Keratinocyte (primary cell): ENCODE results near the gene COL13A1. TPM values are rescaled to one million over a fixed set of nuclear protein-coding genes. Genes with fewer than 3 reads are reported as not detected.

Experiments
- DNase-seq: peaks from one replicate; pipeline ENCODE4 v3.0.0-alpha.2; 2011; ENCODE audit warnings: low read depth, missing footprints, low spot score
- FAIRE-seq: peaks from 2 replicates; lab custom pipeline; 2011; peaks lifted over from hg19 to GRCh38; lab: Jason Lieb, UNC
- H2AFZ ChIP-seq: 2 replicates; pipeline ENCODE4 v1.6.0; 2012; ENCODE audit warnings: low read length, control low read depth, inconsistent platforms; ENCODE audit not compliant: control insufficient read depth
- H3K27ac ChIP-seq: 2 replicates; pipeline ENCODE4 v1.5.1; 2011; ENCODE audit warnings: low read length; ENCODE audit not compliant: control insufficient read depth, insufficient read depth
- H3K27me3 ChIP-seq: 3 replicates; pipeline ENCODE4 v1.6.0; 2011; ENCODE audit warnings: low read length; ENCODE audit not compliant: control insufficient read depth, insufficient read depth; ENCODE audit errors: extremely low read depth
- H3K36me3 ChIP-seq, 2 experiments: 2 replicates in 1 of 2; 3 replicates in 1 of 2; pipeline ENCODE4 v1.5.1; 2011; ENCODE audit warnings: low read length in 2 of 2, mild to moderate bottlenecking in 1 of 2; ENCODE audit not compliant: control insufficient read depth in 2 of 2, insufficient read depth in 2 of 2; ENCODE audit errors: extremely low read depth in 1 of 2
- H3K4me1 ChIP-seq: 3 replicates; pipeline ENCODE4 v1.5.1; 2011; ENCODE audit warnings: low read length; ENCODE audit not compliant: control insufficient read depth, insufficient read depth; ENCODE audit errors: extremely low read depth
- H3K4me2 ChIP-seq: 3 replicates; pipeline ENCODE4 v1.6.0; 2011; ENCODE audit warnings: low read depth, low read length; ENCODE audit not compliant: control insufficient read depth, insufficient read depth; ENCODE audit errors: extremely low read depth
- H3K4me3 ChIP-seq, 3 experiments: fragments of 200-600 bp in 1 of 3; sonication (generic) in 1 of 3; 2 replicates in 2 of 3; 3 replicates in 1 of 3; pipeline ENCODE4 v1.5.1; 2011 to 2016; ENCODE audit warnings: low read length in 3 of 3, mild to moderate bottlenecking in 3 of 3, control low read depth in 2 of 3, inconsistent platforms in 1 of 3, low read depth in 1 of 3, mixed read lengths in 1 of 3, mixed run types in 1 of 3, moderate library complexity in 1 of 3; ENCODE audit not compliant: control insufficient read depth in 2 of 3, insufficient read depth in 2 of 3; ENCODE audit errors: extremely low read depth in 1 of 3
- H3K79me2 ChIP-seq: 2 replicates; pipeline ENCODE4 v1.6.0; 2012; ENCODE audit warnings: low read length; ENCODE audit not compliant: control insufficient read depth, insufficient read depth
- H3K9ac ChIP-seq: 3 replicates; pipeline ENCODE4 v1.6.0; 2011; ENCODE audit warnings: low read length; ENCODE audit not compliant: control insufficient read depth, insufficient read depth; ENCODE audit errors: extremely low read depth
- H3K9me1 ChIP-seq: 3 replicates; pipeline ENCODE4 v1.6.0; 2011; ENCODE audit warnings: low read length; ENCODE audit not compliant: control insufficient read depth, insufficient read depth; ENCODE audit errors: extremely low read depth
- H3K9me3 ChIP-seq: 2 replicates; pipeline ENCODE4 v1.5.1; 2012; ENCODE audit warnings: low read depth, low read length; ENCODE audit not compliant: control insufficient read depth
- H4K20me1 ChIP-seq: 3 replicates; pipeline ENCODE4 v1.6.0; 2011; ENCODE audit warnings: low read length; ENCODE audit not compliant: control insufficient read depth, insufficient read depth; ENCODE audit errors: extremely low read depth
- EZH2 ChIP-seq: IDR thresholded peaks from one replicate; pipeline ENCODE4 v1.6.1; 2012; ENCODE audit warnings: inconsistent platforms, mild to moderate bottlenecking, low read length, moderate library complexity
- dilution Hi-C: fragments of 300-500 bp; cut with MboI; formaldehyde crosslinking; loops from one replicate; pipeline ENCODE4 v1.7.0; 2020; ENCODE audit warnings: low sequenced_read_pairs; ENCODE audit not compliant: extremely low pct_ligation_motif_present
- polyA plus RNA-seq, 5 experiments: library from polyadenylated mRNA; depleted of rRNA in 3 of 5; stranded (reverse) in 3 of 5; stranded (forward) in 1 of 5; unstranded in 1 of 5; fragments of >200 nt; gene quantifications; 1 replicate in 1 of 5; 2 replicates in 3 of 5; 3 replicates in 1 of 5; pipeline versions ENCODE4 v1.2.1 to v1.2.3, GENCODE V29; 2011 to 2012; ENCODE audit warnings: missing spikeins in 2 of 5, low read depth in 1 of 5, low replicate concordance in 1 of 5
- TF ChIP-seq, protein P1 (sequence below), 3 experiments: IDR thresholded peaks in 1 of 3; conservative IDR thresholded peaks in 1 of 3; optimal IDR thresholded peaks in 1 of 3; 2 replicates in 2 of 3; 3 replicates in 1 of 3; pipeline versions ENCODE3 to v1.5.1; 2011; ENCODE audit warnings: low read length in 3 of 3, mild to moderate bottlenecking in 3 of 3, moderate library complexity in 2 of 3, control low read depth in 1 of 3, inconsistent platforms in 1 of 3; ENCODE audit not compliant: insufficient read depth in 2 of 3; ENCODE audit errors: extremely low read depth in 1 of 3

The COL13A1 gene
- polyA plus RNA-seq, 1 donor (not counting 4 experiments of a cell fraction or from before 2014, with no cell fraction given): 1.5 TPM

DNA sequence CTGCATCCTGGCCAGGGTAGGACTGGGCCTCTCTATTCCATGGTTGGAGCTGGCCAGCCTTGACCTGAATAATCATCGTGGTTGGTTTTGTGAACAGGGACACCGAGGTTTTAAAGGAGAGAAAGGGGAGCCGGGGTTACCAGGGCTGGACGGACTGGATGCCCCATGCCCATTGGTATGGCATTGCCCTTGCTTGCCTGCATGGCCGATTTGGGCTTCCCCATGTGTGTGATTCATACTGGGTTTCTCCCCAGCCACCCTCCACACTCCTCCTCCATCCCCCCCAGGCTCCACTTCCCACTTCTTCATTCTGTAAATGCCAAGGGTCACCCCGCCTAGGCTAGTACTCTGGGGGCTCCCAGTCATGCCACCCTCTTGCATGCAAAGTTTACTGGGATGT lies 152.1 kb downstream of the COL13A1 start:
- Histone ChIP-seq H3K79me2 (no peaks in the 10 kb centered on the region), H3K27ac (no peak overlapping the region), H3K36me3 (no peaks in the 10 kb centered on the region), H3K27me3 (no peaks in the 10 kb centered on the region), H2AFZ (no peak overlapping the region), H3K9ac (no peak overlapping the region), H3K9me3 (no peaks in the 10 kb centered on the region), H3K4me1 (peaks cover 9% of the 10 kb centered on the region), H4K20me1 (no peaks in the 10 kb centered on the region), H3K4me2 (no peak overlapping the region), H3K4me3 (no peak overlapping the region), H3K9me1 (no peaks in the 10 kb centered on the region)
- no peak for FAIRE-seq
- DNase-seq: no peak
- dilution Hi-C loops: no loop called here
- TF ChIP-seq, protein P1, sequence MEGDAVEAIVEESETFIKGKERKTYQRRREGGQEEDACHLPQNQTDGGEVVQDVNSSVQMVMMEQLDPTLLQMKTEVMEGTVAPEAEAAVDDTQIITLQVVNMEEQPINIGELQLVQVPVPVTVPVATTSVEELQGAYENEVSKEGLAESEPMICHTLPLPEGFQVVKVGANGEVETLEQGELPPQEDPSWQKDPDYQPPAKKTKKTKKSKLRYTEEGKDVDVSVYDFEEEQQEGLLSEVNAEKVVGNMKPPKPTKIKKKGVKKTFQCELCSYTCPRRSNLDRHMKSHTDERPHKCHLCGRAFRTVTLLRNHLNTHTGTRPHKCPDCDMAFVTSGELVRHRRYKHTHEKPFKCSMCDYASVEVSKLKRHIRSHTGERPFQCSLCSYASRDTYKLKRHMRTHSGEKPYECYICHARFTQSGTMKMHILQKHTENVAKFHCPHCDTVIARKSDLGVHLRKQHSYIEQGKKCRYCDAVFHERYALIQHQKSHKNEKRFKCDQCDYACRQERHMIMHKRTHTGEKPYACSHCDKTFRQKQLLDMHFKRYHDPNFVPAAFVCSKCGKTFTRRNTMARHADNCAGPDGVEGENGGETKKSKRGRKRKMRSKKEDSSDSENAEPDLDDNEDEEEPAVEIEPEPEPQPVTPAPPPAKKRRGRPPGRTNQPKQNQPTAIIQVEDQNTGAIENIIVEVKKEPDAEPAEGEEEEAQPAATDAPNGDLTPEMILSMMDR (optimal IDR thresholded peaks at IDR 0.05 in 1 of 3, IDR thresholded peaks at IDR 0.05 in 1 of 3, conservative IDR thresholded peaks at IDR 0.05 in 1 of 3; ENCODE audit: extremely low read depth in 1 of 3, insufficient read depth in 2 of 3, low read length in 3 of 3): no peak
- TF ChIP-seq EZH2: no peak

DNA sequence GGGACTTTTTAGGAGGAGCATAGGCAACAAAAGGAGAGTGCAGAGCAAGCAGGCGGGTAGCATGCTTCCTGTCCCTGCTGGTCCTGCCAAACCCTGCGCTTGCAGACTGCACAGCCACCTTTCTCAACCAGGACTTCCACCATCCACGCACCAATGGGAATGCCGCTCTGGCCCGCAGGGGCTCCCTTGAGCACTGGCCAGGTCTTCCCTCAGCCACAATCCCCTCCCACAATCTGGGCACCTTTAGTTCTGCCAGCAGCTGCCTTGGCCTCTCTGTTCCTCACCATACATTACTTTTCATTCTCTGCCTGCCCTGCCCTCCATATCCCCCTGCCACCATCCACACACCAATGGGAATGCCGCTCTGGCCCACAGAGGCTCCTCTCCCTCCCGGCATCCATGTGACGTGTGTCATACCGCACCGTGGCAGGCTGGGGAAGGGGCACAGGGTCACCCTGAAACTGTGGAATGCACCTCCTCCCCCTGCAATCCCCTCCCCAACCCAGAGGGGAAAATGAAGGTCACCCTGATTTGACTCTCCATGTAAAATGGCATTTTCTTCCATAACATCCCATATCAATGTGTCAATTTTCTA lies 153.6 kb downstream of the COL13A1 start:
- Histone ChIP-seq H3K27me3 (no peaks in the 10 kb centered on the region), H4K20me1 (no peaks in the 10 kb centered on the region), H3K36me3 (no peaks in the 10 kb centered on the region), H3K9me3 (no peaks in the 10 kb centered on the region), H3K9me1 (no peaks in the 10 kb centered on the region), H3K79me2 (no peaks in the 10 kb centered on the region), H3K9ac (no peak overlapping the region), H3K4me3 (no peak overlapping the region), H3K4me2 (no peak overlapping the region), H3K27ac (no peak overlapping the region), H3K4me1 (peaks cover 9% of the 10 kb centered on the region), H2AFZ (no peak overlapping the region)
- dilution Hi-C loops: no loop called here
- FAIRE-seq (no peak), DNase-seq (no peak)
- TF ChIP-seq, protein P1 (optimal IDR thresholded peaks at IDR 0.05 in 1 of 3, IDR thresholded peaks at IDR 0.05 in 1 of 3, conservative IDR thresholded peaks at IDR 0.05 in 1 of 3; ENCODE audit: extremely low read depth in 1 of 3, insufficient read depth in 2 of 3, low read length in 3 of 3): no peak
- TF ChIP-seq EZH2: no peak
